Osteoblast (primary cell): Measurements from ENCODE around the gene RMC1. TPM values are rescaled to one million over a fixed set of nuclear protein-coding genes. Genes with fewer than 3 reads are reported as not detected.

Experiments used
- DNase-seq: peaks from one replicate; pipeline ENCODE4 v3.0.0; 2011; ENCODE audit warnings: low spot score, mixed read lengths; ENCODE audit not compliant: insufficient read length; ENCODE audit errors: missing footprints
- H2AFZ ChIP-seq: 2 replicates; pipeline ENCODE4 v1.6.0; 2011; ENCODE audit warnings: mild to moderate bottlenecking, low read length
- H3K27ac ChIP-seq: 2 replicates; pipeline ENCODE4 v1.5.1; 2011; ENCODE audit warnings: mild to moderate bottlenecking, low read depth, low read length, moderate library complexity
- H3K27me3 ChIP-seq: 2 replicates; pipeline ENCODE4 v1.6.0; 2012; ENCODE audit warnings: mild to moderate bottlenecking, control low read depth, inconsistent platforms, low read length, moderate library complexity; ENCODE audit not compliant: insufficient read depth
- H3K36me3 ChIP-seq: 2 replicates; pipeline ENCODE4 v1.5.1; 2011; ENCODE audit warnings: mild to moderate bottlenecking, low read length, control low read depth, moderate library complexity; ENCODE audit not compliant: insufficient read depth
- H3K4me1 ChIP-seq: 2 replicates; pipeline ENCODE4 v1.5.1; 2011; ENCODE audit warnings: mild to moderate bottlenecking, low read length, control low read depth, moderate library complexity; ENCODE audit not compliant: insufficient read depth
- H3K4me2 ChIP-seq: 2 replicates; pipeline ENCODE4 v1.6.0; 2011; ENCODE audit warnings: mild to moderate bottlenecking, low read length; ENCODE audit not compliant: insufficient read depth
- H3K4me3 ChIP-seq: fragments of 200-600 bp; sonication (generic); 3 replicates; pipeline ENCODE4 v1.5.1; 2012; ENCODE audit warnings: mild to moderate bottlenecking, low read length, inconsistent platforms; ENCODE audit not compliant: insufficient read depth
- H3K79me2 ChIP-seq: 2 replicates; pipeline ENCODE4 v1.6.0; 2012; ENCODE audit warnings: mild to moderate bottlenecking, low read length, control low read depth, inconsistent platforms; ENCODE audit not compliant: insufficient read depth
- H3K9me3 ChIP-seq: 2 replicates; pipeline ENCODE4 v1.5.1; 2011; ENCODE audit warnings: low read depth, low read length, control low read depth
- H4K20me1 ChIP-seq: 2 replicates; pipeline ENCODE4 v1.6.0; 2012; ENCODE audit warnings: mild to moderate bottlenecking, low read length, control low read depth; ENCODE audit not compliant: insufficient read depth
- CTCF ChIP-seq: IDR thresholded peaks from 2 replicates; pipeline ENCODE4 v1.5.1; 2011; ENCODE audit warnings: mild to moderate bottlenecking, low read depth, low read length, moderate library complexity; ENCODE audit errors: extremely low read depth
- total RNA-seq: library from RNA; depleted of rRNA; stranded (reverse); fragments of >200 nt; gene quantifications from 2 replicates; pipeline ENCODE4 v1.2.3, GENCODE V29; 2012

RMC1 gene
- total RNA-seq, 1 donor = 22.8 TPM

- Histone ChIP-seq H3K27me3 (no peaks in the 10 kb centered on the region), H3K4me3 (no peak overlapping the region), H3K36me3 (peaks cover 89% of the 10 kb centered on the region), H2AFZ (no peak overlapping the region), H3K27ac (no peak overlapping the region), H3K4me1 (no peaks in the 10 kb centered on the region), H3K79me2 (peaks cover 20% of the 10 kb centered on the region), H3K9me3 (no peaks in the 10 kb centered on the region), H4K20me1 (no peaks in the 10 kb centered on the region), H3K4me2 (no peak overlapping the region)
- no peak for DNase-seq
- TF ChIP-seq CTCF = no peak
These were observed 32.5 kb upstream of the RMC1 start for GRCh38 chr18:23470620-23471387.

- no peak for DNase-seq
- Histone ChIP-seq H2AFZ (no peak overlapping the region), H3K27ac (no peak overlapping the region), H3K27me3 (no peaks in the 10 kb centered on the region), H3K36me3 (peaks cover 89% of the 10 kb centered on the region), H3K4me2 (no peak overlapping the region), H4K20me1 (no peaks in the 10 kb centered on the region), H3K79me2 (peaks cover 20% of the 10 kb centered on the region), H3K4me1 (no peaks in the 10 kb centered on the region), H3K9me3 (no peaks in the 10 kb centered on the region), H3K4me3 (no peak overlapping the region)
- no peak for TF ChIP-seq CTCF
These were observed 31.8 kb upstream of the RMC1 start for GRCh38 chr18:23471486-23471885.

GRCh38 chr18:23479829-23480505 is 23.3 kb upstream of the RMC1 start:
- Histone ChIP-seq H4K20me1 (peaks cover 3% of the 10 kb centered on the region), H3K4me3 (no peak overlapping the region), H2AFZ (no peak overlapping the region), H3K36me3 (peaks cover 71% of the 10 kb centered on the region), H3K9me3 (no peaks in the 10 kb centered on the region), H3K27ac (no peak overlapping the region), H3K4me2 (no peak overlapping the region), H3K4me1 (no peaks in the 10 kb centered on the region), H3K27me3 (no peaks in the 10 kb centered on the region), H3K79me2 (no peaks in the 10 kb centered on the region)
- no peak for TF ChIP-seq CTCF
- DNase-seq = no peak

- Histone ChIP-seq H3K36me3 (peaks cover 31% of the 10 kb centered on the region), H2AFZ (no peak overlapping the region), H3K4me3 (no peak overlapping the region), H3K27me3 (no peaks in the 10 kb centered on the region), H3K4me1 (peaks cover 9% of the 10 kb centered on the region), H3K9me3 (no peaks in the 10 kb centered on the region), H4K20me1 (no peaks in the 10 kb centered on the region), H3K4me2 (no peak overlapping the region), H3K79me2 (no peaks in the 10 kb centered on the region), H3K27ac (no peak overlapping the region)
- DNase-seq = no peak
- no peak for TF ChIP-seq CTCF
These were observed 18.6 kb upstream of the RMC1 start for GRCh38 chr18:23484561-23485182.
